Hepatocyte (in vitro differentiated cells): ENCODE results near the gene CTNND2. TPM values are rescaled to one million over a fixed set of nuclear protein-coding genes. Genes with fewer than 3 reads are reported as not detected.

ENCODE experiments used
- DNase-seq: peaks from one replicate; pipeline ENCODE4 v3.0.0-alpha.2; 2016; ENCODE audit warnings: low spot score
- H2AFZ ChIP-seq: fragments of 200-600 bp; sonication (generic); 2 replicates; pipeline ENCODE4 v1.6.0; 2016; ENCODE audit warnings: antibody characterized with exemption, mild to moderate bottlenecking
- H3K27ac ChIP-seq: fragments of 200-600 bp; sonication (generic); 2 replicates; pipeline ENCODE4 v1.5.1; 2016; ENCODE audit warnings: mild to moderate bottlenecking
- H3K27me3 ChIP-seq: fragments of 200-600 bp; sonication (generic); 2 replicates; pipeline ENCODE4 v1.6.1; 2016
- H3K36me3 ChIP-seq: fragments of 200-600 bp; sonication (generic); replicated peaks from 2 replicates; pipeline ENCODE4 v1.5.1; 2016; ENCODE audit warnings: low read depth; ENCODE audit not compliant: insufficient read depth
- H3K4me1 ChIP-seq: fragments of 200-600 bp; sonication (generic); 2 replicates; pipeline ENCODE4 v1.5.1; 2016; ENCODE audit warnings: mild to moderate bottlenecking, moderate library complexity; ENCODE audit not compliant: insufficient read depth
- H3K4me2 ChIP-seq: fragments of 200-600 bp; sonication (generic); 2 replicates; pipeline ENCODE4 v1.6.0; 2016
- H3K4me3 ChIP-seq: fragments of 200-600 bp; sonication (generic); 2 replicates; pipeline ENCODE4 v1.5.1; 2016; ENCODE audit warnings: mild to moderate bottlenecking
- H3K79me2 ChIP-seq: fragments of 200-600 bp; sonication (generic); 2 replicates; pipeline ENCODE4 v1.6.0; 2017; ENCODE audit warnings: mild to moderate bottlenecking
- H3K9me2 ChIP-seq: fragments of 200-600 bp; sonication (generic); replicated peaks from 2 replicates; pipeline ENCODE4 v1.6.0; 2017; ENCODE audit warnings: mild to moderate bottlenecking; ENCODE audit not compliant: insufficient read depth
- H3K9me3 ChIP-seq: fragments of 200-600 bp; sonication (generic); 2 replicates; pipeline ENCODE4 v1.5.1; 2016; ENCODE audit warnings: low read depth, mild to moderate bottlenecking
- H4K20me1 ChIP-seq: fragments of 200-600 bp; sonication (generic); 2 replicates; pipeline ENCODE4 v1.6.0; 2016; ENCODE audit warnings: mild to moderate bottlenecking; ENCODE audit not compliant: insufficient read depth, poor library complexity, severe bottlenecking
- EZH2 ChIP-seq: fragments of 200-600 bp; sonication (generic); IDR thresholded peaks from 2 replicates; pipeline ENCODE4 v1.6.1; 2016; ENCODE audit warnings: antibody characterized with exemption, mild to moderate bottlenecking, borderline replicate concordance
- EZH2phosphoT487 ChIP-seq: fragments of 200-600 bp; sonication (generic); IDR thresholded peaks from one replicate; pipeline ENCODE4 v1.6.1; 2018; ENCODE audit warnings: antibody characterized with exemption, mild to moderate bottlenecking, low read depth, moderate library complexity; ENCODE audit not compliant: unreplicated experiment, severe bottlenecking
- WGBS: methylation state at CpG from one replicate; pipeline ENCODE4 v1.1.6; 2016; ENCODE audit warnings: low lambda C conversion rate; ENCODE audit errors: missing lambda C conversion rate; 5-methylcytosine and 5-hydroxymethylcytosine counted together
- polyA plus RNA-seq: library from polyadenylated mRNA; unstranded; fragments of >200 nt; fragmentation: Nextera tagmentation; extraction: Ambion mirVana; gene quantifications from 2 replicates; pipeline ENCODE4 v1.2.1, GENCODE V29; 2016
- total RNA-seq: library from RNA; depleted of rRNA; stranded (reverse); fragments of >200 nt; gene quantifications from 2 replicates; pipeline ENCODE4 v1.2.3, GENCODE V29; 2014
- TF ChIP-seq, protein P1 (sequence below): fragments of 200-600 bp; sonication (generic); IDR thresholded peaks from 2 replicates; pipeline ENCODE4 v1.5.1; 2016; ENCODE audit warnings: antibody characterized with exemption, mild to moderate bottlenecking; ENCODE audit not compliant: poor library complexity

CTNND2 gene
- total and polyA plus RNA-seq, 2 experiments from 2014 or later: 27.5 to 30.3 TPM

DNA sequence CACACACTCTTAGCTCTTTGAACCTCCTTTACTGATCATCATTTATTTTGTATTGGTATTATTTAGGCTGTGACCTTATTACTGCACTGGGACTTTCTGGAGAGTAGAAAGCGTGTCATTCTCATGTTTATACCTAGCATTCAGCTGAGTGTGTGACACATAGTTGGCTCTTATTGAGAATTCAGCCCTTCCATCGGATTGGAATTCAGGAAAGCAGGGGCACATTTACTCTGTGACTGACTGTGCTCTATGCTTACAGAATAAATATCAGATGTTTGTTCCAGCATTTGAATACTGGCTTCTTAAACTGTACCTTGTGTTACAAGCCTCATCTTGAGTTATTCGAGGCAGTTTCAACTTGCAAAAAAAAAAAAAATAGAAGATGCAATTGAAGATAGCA, 782.4 kb downstream of the CTNND2 start:
- DNase-seq: no peak
- Histone ChIP-seq H3K4me2 (no peak overlapping the region), H3K79me2 (no peaks in the 10 kb centered on the region), H3K4me3 (no peak overlapping the region), H3K9me2 (no peaks in the 10 kb centered on the region), H4K20me1 (no peaks in the 10 kb centered on the region), H3K27me3 (no peaks in the 10 kb centered on the region), H2AFZ (no peak overlapping the region), H3K4me1 (no peaks in the 10 kb centered on the region), H3K9me3 (no peaks in the 10 kb centered on the region), H3K36me3 (no peaks in the 10 kb centered on the region), H3K27ac (no peak overlapping the region)
- WGBS: 90% methylated on average over 3 of the region's 3 CpGs
- TF ChIP-seq, protein P1, sequence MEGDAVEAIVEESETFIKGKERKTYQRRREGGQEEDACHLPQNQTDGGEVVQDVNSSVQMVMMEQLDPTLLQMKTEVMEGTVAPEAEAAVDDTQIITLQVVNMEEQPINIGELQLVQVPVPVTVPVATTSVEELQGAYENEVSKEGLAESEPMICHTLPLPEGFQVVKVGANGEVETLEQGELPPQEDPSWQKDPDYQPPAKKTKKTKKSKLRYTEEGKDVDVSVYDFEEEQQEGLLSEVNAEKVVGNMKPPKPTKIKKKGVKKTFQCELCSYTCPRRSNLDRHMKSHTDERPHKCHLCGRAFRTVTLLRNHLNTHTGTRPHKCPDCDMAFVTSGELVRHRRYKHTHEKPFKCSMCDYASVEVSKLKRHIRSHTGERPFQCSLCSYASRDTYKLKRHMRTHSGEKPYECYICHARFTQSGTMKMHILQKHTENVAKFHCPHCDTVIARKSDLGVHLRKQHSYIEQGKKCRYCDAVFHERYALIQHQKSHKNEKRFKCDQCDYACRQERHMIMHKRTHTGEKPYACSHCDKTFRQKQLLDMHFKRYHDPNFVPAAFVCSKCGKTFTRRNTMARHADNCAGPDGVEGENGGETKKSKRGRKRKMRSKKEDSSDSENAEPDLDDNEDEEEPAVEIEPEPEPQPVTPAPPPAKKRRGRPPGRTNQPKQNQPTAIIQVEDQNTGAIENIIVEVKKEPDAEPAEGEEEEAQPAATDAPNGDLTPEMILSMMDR: no peak
- TF ChIP-seq EZH2phosphoT487 (no peak), EZH2 (no peak)

DNA sequence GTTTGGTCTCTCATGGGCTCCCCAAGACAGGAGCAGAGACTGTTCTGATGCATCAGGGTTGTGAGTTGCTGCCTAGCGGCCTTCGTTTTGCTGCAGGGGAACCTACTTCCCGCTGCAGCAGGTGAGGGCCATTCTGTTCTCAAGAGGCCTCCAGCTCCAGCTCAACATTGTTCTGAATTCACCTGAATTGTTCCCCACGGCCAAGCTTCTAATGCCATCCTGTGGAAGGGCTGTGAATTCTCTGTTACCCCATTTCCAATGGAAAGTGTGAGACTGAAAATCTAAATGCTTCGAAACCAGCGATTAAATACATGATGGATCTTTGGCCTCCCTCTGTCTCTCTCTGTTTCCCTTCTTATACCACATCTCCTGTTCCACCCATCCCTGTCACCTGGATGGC, 794.1 kb downstream of the CTNND2 start:
- Histone ChIP-seq H3K9me2 (no peaks in the 10 kb centered on the region), H3K27ac (no peak overlapping the region), H3K79me2 (no peaks in the 10 kb centered on the region), H4K20me1 (no peaks in the 10 kb centered on the region), H3K4me1 (no peaks in the 10 kb centered on the region), H3K9me3 (no peaks in the 10 kb centered on the region), H3K27me3 (no peaks in the 10 kb centered on the region), H2AFZ (no peak overlapping the region), H3K36me3 (no peaks in the 10 kb centered on the region), H3K4me3 (no peak overlapping the region), H3K4me2 (no peak overlapping the region)
- no peak for DNase-seq
- TF ChIP-seq EZH2 (no peak), EZH2phosphoT487 (no peak)
- TF ChIP-seq, protein P1: no peak
- 92% methylated on average over 6 of the region's 6 CpGs for WGBS

DNA sequence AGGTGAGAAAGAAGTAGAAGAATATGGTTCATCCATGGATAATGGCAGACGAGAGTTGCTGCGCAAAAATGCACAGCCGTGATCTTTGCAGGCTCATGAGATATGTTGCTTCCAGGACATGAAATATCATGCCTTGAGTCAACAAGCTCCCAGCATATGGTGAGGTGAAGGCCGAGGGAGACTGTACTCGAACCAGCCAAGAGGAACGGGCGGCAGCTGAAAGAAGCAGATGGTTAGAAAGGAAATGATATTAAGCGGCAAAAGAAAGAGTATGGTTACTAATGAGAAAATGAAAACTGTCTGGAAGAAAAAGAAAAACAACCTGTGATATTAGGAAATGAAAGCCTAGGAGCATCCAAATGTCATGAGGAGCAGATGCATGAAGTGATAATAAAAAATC, 798.5 kb downstream of the CTNND2 start:
- Histone ChIP-seq H4K20me1 (no peaks in the 10 kb centered on the region), H3K9me3 (no peaks in the 10 kb centered on the region)
- WGBS: 93% methylated on average over 8 of the region's 8 CpGs

More for the DNA sequence above, 798.5 kb downstream of the CTNND2 start:
- no peak for DNase-seq
- no peak overlapping the region for H3K4me2 ChIP-seq
- no peak overlapping the region for H3K27ac ChIP-seq
- H3K36me3 ChIP-seq: no peaks in the 10 kb centered on the region
- H3K4me3 ChIP-seq: no peak overlapping the region
- no peaks in the 10 kb centered on the region for H3K9me2 ChIP-seq
- no peaks in the 10 kb centered on the region for H3K79me2 ChIP-seq
- no peaks in the 10 kb centered on the region for H3K4me1 ChIP-seq
- TF ChIP-seq EZH2 (no peak), EZH2phosphoT487 (no peak)
- TF ChIP-seq, protein P1: no peak
- H2AFZ ChIP-seq: no peak overlapping the region
- no peaks in the 10 kb centered on the region for H3K27me3 ChIP-seq
